Measurements from ENCODE around the gene ANKH. TPM values are rescaled to one million over a fixed set of nuclear protein-coding genes. Genes with fewer than 3 reads are reported as not detected.

Gene ANKH
- total and polyA plus RNA-seq, 10 of the 15 experiments (the other 5 are each of a cell fraction or from before 2014, with no cell fraction given), result 2.1 to 43.9 (median 14.4) TPM

- intact Hi-C loops (cut with micrococcal nuclease; ENCODE audit: unreplicated experiment) (no loop called here), in situ Hi-C loops (cut with MboI) (no loop called here)
- H3K27ac ChIP-seq (ENCODE audit: control insufficient read depth, insufficient read depth), result no peak overlapping the region
- no peaks in the 10 kb centered on the region; the same call in 1 of the 2 replicates for H3K79me2 ChIP-seq (ENCODE audit: control insufficient read depth, insufficient read depth, low read length)
- ATAC-seq, result no peak
- DNase-seq (ENCODE audit: low read depth, low spot score), result no peak
- ChIA-PET POLR2A (no interaction called here), CTCF (no interaction called here), RAD21 (ENCODE audit: unreplicated experiment) (no interaction called here), SMC1A (ENCODE audit: uncharacterized antibody, unreplicated experiment) (interaction anchor here (2.0 kb wide), 1 partner anchor 149 kb away, joined by 7 read pairs; no protein-coding TSS in a partner anchor)
- H3K4me1 ChIP-seq (ENCODE audit: control insufficient read depth, insufficient read depth, low read length), result no peaks in the 10 kb centered on the region
- TF ChIP-seq SIX5 (IDR thresholded peaks at IDR 0.05; ENCODE audit: low read depth, low read length, severe bottlenecking) (no peak), MYB (IDR thresholded peaks at IDR 0.05; ENCODE audit: borderline replicate concordance, low read depth, low read length) (no peak), TCF7 (IDR thresholded peaks at IDR 0.05; ENCODE audit: borderline replicate concordance) (no peak), ZNF207 (IDR thresholded peaks at IDR 0.05; ENCODE audit: borderline replicate concordance) (no peak), EGR1 (IDR thresholded peaks at IDR 0.05; ENCODE audit: borderline replicate concordance in 1 of 2, low read depth in 2 of 2, low read length in 2 of 2) (no peak), STAT1 (conservative IDR thresholded peaks at IDR 0.05) (no peak), TAF1 (IDR thresholded peaks at IDR 0.05; ENCODE audit: borderline replicate concordance, low read depth, low read length) (no peak), MAX (IDR thresholded peaks at IDR 0.05; ENCODE audit: low read depth, low read length) (no peak), TCF3 (IDR thresholded peaks at IDR 0.05; ENCODE audit: borderline replicate concordance, insufficient read depth, low read depth, low read length) (no peak), ZSCAN29 (IDR thresholded peaks at IDR 0.05) (no peak), ZNF384 (IDR thresholded peaks at IDR 0.05; ENCODE audit: borderline replicate concordance, low read depth, low read length) (no peak), CEBPB (IDR thresholded peaks at IDR 0.05; ENCODE audit: borderline replicate concordance in 1 of 2, low read depth in 2 of 2, low read length in 2 of 2) (no peak), MTA3 (IDR thresholded peaks at IDR 0.05; ENCODE audit: borderline replicate concordance, low read length) (no peak), CHD2 (IDR thresholded peaks at IDR 0.05; ENCODE audit: borderline replicate concordance, low read depth, low read length) (no peak), IRF5 (IDR thresholded peaks at IDR 0.05; ENCODE audit: borderline replicate concordance) (no peak), CTCF (IDR thresholded peaks at IDR 0.05 in 2 of 3, conservative IDR thresholded peaks at IDR 0.05 in 1 of 3; ENCODE audit: control insufficient read depth in 2 of 3, extremely low read depth in 1 of 3, insufficient read depth in 1 of 3, low read depth in 3 of 3, low read length in 3 of 3) (no peak)
- H3K4me3 ChIP-seq, result no peak overlapping the region
- H3K36me3 ChIP-seq (ENCODE audit: control insufficient read depth in 2 of 2, insufficient read depth in 2 of 2, low read length in 1 of 2), result no peaks in the 10 kb centered on the region
- H3K4me2 ChIP-seq (ENCODE audit: control insufficient read depth, insufficient read depth), result no peak overlapping the region
- no peak for FAIRE-seq
- H3K27me3 ChIP-seq (replicated peaks in 1 of 2; ENCODE audit: control insufficient read depth in 2 of 2, insufficient read depth in 2 of 2, low read length in 1 of 2), result no peaks in the 10 kb centered on the region
- H4K20me1 ChIP-seq (ENCODE audit: control insufficient read depth, insufficient read depth), result no peaks in the 10 kb centered on the region
- no peak overlapping the region for H3K9ac ChIP-seq (ENCODE audit: control insufficient read depth, insufficient read depth, low read length)
- no TSS peak for BruUV-seq (replicated peaks)
- H3K9me3 ChIP-seq (replicated peaks; ENCODE audit: control insufficient read depth, insufficient read depth, low read length), result no peaks in the 10 kb centered on the region
- 32% methylated on average over 5 of the region's 5 CpGs for WGBS (ENCODE audit: insufficient coverage, insufficient replicate concordance, low lambda C conversion rate, missing lambda C conversion rate)
- no peak overlapping the region for H2AFZ ChIP-seq (ENCODE audit: control insufficient read depth, low read depth, low read length)
Measured at GRCh38 chr5:14876095-14876494, 4.5 kb upstream of the ANKH start.

Data from GM12878 (cell line).